ENCODE data around the gene PNKD. TPM values are rescaled to one million over a fixed set of nuclear protein-coding genes. Genes with fewer than 3 reads are reported as not detected.

The PNKD gene
- total and polyA plus RNA-seq, 8 donors, result 35.1 to 121 (median 111) TPM

- Histone ChIP-seq H3K4me3 (no peak overlapping the region), H3K27me3 (no peaks in the 10 kb centered on the region), H3K9me3 (no peaks in the 10 kb centered on the region), H3K36me3 (no peaks in the 10 kb centered on the region), H3K4me1 (peaks cover 12 to 90% (median 40%) of the 10 kb centered on the region in 4 donors), H3K27ac (peak overlapping the region in 2 of 5 donors; percentile 42 to 47)
- TF ChIP-seq EP300 (IDR thresholded peaks at IDR 0.05) (no peak), POLR2A (IDR thresholded peaks at IDR 0.05) (no peak), CTCF (IDR thresholded peaks at IDR 0.05) (no peak), POLR2AphosphoS5 (IDR thresholded peaks at IDR 0.05) (no peak)
- 43 to 63% (median 56%) methylated on average over 5 to 8 of the region's 8 CpGs for WGBS, 5 donors
- no peak for DNase-seq
- intact Hi-C loops (cut with DNase I; ENCODE audit: low total_unique reads), result no loop called here
These were observed 59.7 kb downstream of the PNKD start for GRCh38 chr2:218329826-218330593.

- no peaks in the 10 kb centered on the region for H3K36me3 ChIP-seq
- DNase-seq, result no peak
- WGBS, 5 donors, result 70 to 80% (median 76%) methylated on average over 8 of the region's 8 CpGs
- no peaks in the 10 kb centered on the region for H3K9me3 ChIP-seq
- H3K4me1 ChIP-seq, result peaks cover 7 to 76% (median 25%) of the 10 kb centered on the region in 4 donors
- no peak overlapping the region for H3K4me3 ChIP-seq
- no peak for TF ChIP-seq EP300 (IDR thresholded peaks at IDR 0.05)
- TF ChIP-seq POLR2A (IDR thresholded peaks at IDR 0.05), result no peak
- TF ChIP-seq CTCF (IDR thresholded peaks at IDR 0.05), result no peak
- TF ChIP-seq POLR2AphosphoS5 (IDR thresholded peaks at IDR 0.05), result no peak
- peak overlapping the region in 3 of 5 donors; percentile 22 to 70 (median 46) for H3K27ac ChIP-seq
- H3K27me3 ChIP-seq, result no peaks in the 10 kb centered on the region
- intact Hi-C loops (cut with DNase I; ENCODE audit: low total_unique reads), result no loop called here
These were observed 61.4 kb downstream of the PNKD start for GRCh38 chr2:218331745-218332144.

- intact Hi-C loops (cut with DNase I; ENCODE audit: low total_unique reads), result no loop called here
- Histone ChIP-seq H3K27me3 (no peaks in the 10 kb centered on the region), H3K4me3 (no peak overlapping the region), H3K9me3 (no peaks in the 10 kb centered on the region), H3K27ac (peak overlapping the region in 4 of 5 donors; percentile 13 to 70 (median 52)), H3K4me1 (peaks cover 2 to 70% (median 20%) of the 10 kb centered on the region in 4 donors), H3K36me3 (no peaks in the 10 kb centered on the region)
- no peak for TF ChIP-seq CTCF (IDR thresholded peaks at IDR 0.05)
- no peak for TF ChIP-seq POLR2AphosphoS5 (IDR thresholded peaks at IDR 0.05)
- no peak for TF ChIP-seq POLR2A (IDR thresholded peaks at IDR 0.05)
- TF ChIP-seq EP300 (IDR thresholded peaks at IDR 0.05), result no peak
- no peak for DNase-seq
- 77 to 100% (median 90%) methylated on average over 1 of the region's 1 CpG for WGBS, 5 donors
These were observed 62.0 kb downstream of the PNKD start for GRCh38 chr2:218332288-218332687.

- Histone ChIP-seq H3K4me1 (peaks cover 0 to 62% (median 16%) of the 10 kb centered on the region in 4 donors), H3K27ac (peak overlapping the region; percentile 1 to 70 (median 46)), H3K9me3 (no peaks in the 10 kb centered on the region), H3K27me3 (no peaks in the 10 kb centered on the region), H3K36me3 (no peaks in the 10 kb centered on the region), H3K4me3 (no peak overlapping the region)
- intact Hi-C loops (cut with DNase I; ENCODE audit: low total_unique reads), result no loop called here
- WGBS, 5 donors, result 57 to 66% (median 62%) methylated on average over 16 of the region's 16 CpGs
- no peak for TF ChIP-seq EP300 (IDR thresholded peaks at IDR 0.05)
- TF ChIP-seq POLR2AphosphoS5 (IDR thresholded peaks at IDR 0.05), result peak in 1 of 3 donors; percentile 20
- TF ChIP-seq POLR2A (IDR thresholded peaks at IDR 0.05), result no peak
- no peak for TF ChIP-seq CTCF (IDR thresholded peaks at IDR 0.05)
- DNase-seq, result peak in 1 of 2 donors; percentile 59
These were observed 62.8 kb downstream of the PNKD start for GRCh38 chr2:218332920-218333645.

All from stomach (tissue), 9 donors.